Measurements from ENCODE around the gene ANO4.

GRCh38 chr12:101039848-101040531 lies 245.4 kb downstream of the ANO4 start:
- TF ChIP-seq CTCF (IDR thresholded peaks at IDR 0.05; ENCODE audit: insufficient read depth, low read length) (no peak), POLR2AphosphoS5 (IDR thresholded peaks at IDR 0.05; ENCODE audit: low read depth) (no peak), GABPA (IDR thresholded peaks at IDR 0.05; ENCODE audit: low read depth) (no peak)

Measured in HL-60 (cell line).